ENCODE measurements around the gene CEACAM4. TPM values are rescaled to one million over a fixed set of nuclear protein-coding genes. Genes with fewer than 3 reads are reported as not detected.

The CEACAM4 gene
- total RNA-seq, 6 donors from 2014 or later: 1.7 to 8.6 (median 5.0) TPM

- no peak for DNase-seq
- Histone ChIP-seq H3K27ac (peak overlapping the region in 3 of 4 donors; percentile 61 to 83 (median 81)), H3K36me3 (no peaks in the 10 kb centered on the region), H3K9me3 (peaks cover 0 to 11% (median 1%) of the 10 kb centered on the region in 4 donors), H3K27me3 (no peaks in the 10 kb centered on the region), H3K4me1 (peaks cover 0 to 8% (median 1%) of the 10 kb centered on the region in 4 donors), H3K4me3 (peak overlapping the region in 2 of 4 donors; percentile 35 to 42)
- 31 to 45% methylated on average over 3 of the region's 3 CpGs for WGBS, 2 donors
- TF ChIP-seq CTCF (IDR thresholded peaks at IDR 0.05) (no peak), POLR2A (IDR thresholded peaks at IDR 0.05) (no peak), EP300 (IDR thresholded peaks at IDR 0.05) (no peak), POLR2AphosphoS5 (IDR thresholded peaks at IDR 0.05) (no peak)
- ATAC-seq (ENCODE audit: low FRiP score in 2 of 2): no peak
Observed at GRCh38 chr19:41626278-41626677, 596 bp downstream of the CEACAM4 start.

- Histone ChIP-seq H3K4me3 (peak overlapping the region in 1 of 4 donors; percentile 42), H3K9me3 (no peaks in the 10 kb centered on the region), H3K27me3 (no peaks in the 10 kb centered on the region), H3K27ac (peak overlapping the region; percentile 11 to 83 (median 60)), H3K36me3 (no peaks in the 10 kb centered on the region), H3K4me1 (peaks cover 0 to 8% (median 3%) of the 10 kb centered on the region in 4 donors)
- TF ChIP-seq POLR2AphosphoS5 (IDR thresholded peaks at IDR 0.05) (no peak), EP300 (IDR thresholded peaks at IDR 0.05) (no peak), POLR2A (IDR thresholded peaks at IDR 0.05) (no peak), CTCF (IDR thresholded peaks at IDR 0.05) (no peak)
- no peak for DNase-seq
- 52% methylated on average over 4 of the region's 4 CpGs; no CpG with 5 or more reads in 1 of the 2 donors for WGBS, 2 donors
- no peak for ATAC-seq (ENCODE audit: low FRiP score in 2 of 2)
Observed at GRCh38 chr19:41624937-41625336, 1.9 kb downstream of the CEACAM4 start.

GRCh38 chr19:41624515-41624914 is 2.4 kb downstream of the CEACAM4 start:
- ATAC-seq (ENCODE audit: low FRiP score in 2 of 2) (no peak), DNase-seq (no peak)
- Histone ChIP-seq H3K4me1 (peaks cover 0 to 8% (median 3%) of the 10 kb centered on the region in 4 donors), H3K9me3 (no peaks in the 10 kb centered on the region), H3K36me3 (no peaks in the 10 kb centered on the region), H3K4me3 (peak overlapping the region in 1 of 4 donors; percentile 42), H3K27me3 (no peaks in the 10 kb centered on the region), H3K27ac (peak overlapping the region; percentile 22 to 83 (median 60))
- WGBS, 2 donors: 72 to 75% methylated on average over 6 to 7 of the region's 7 CpGs
- no peak for TF ChIP-seq POLR2A (IDR thresholded peaks at IDR 0.05)
- TF ChIP-seq POLR2AphosphoS5 (IDR thresholded peaks at IDR 0.05): no peak
- no peak for TF ChIP-seq EP300 (IDR thresholded peaks at IDR 0.05)
- TF ChIP-seq CTCF (IDR thresholded peaks at IDR 0.05): no peak

GRCh38 chr19:41623360-41623759 is 3.5 kb downstream of the CEACAM4 start:
- H3K27me3 ChIP-seq: no peaks in the 10 kb centered on the region
- peak in 1 of 2 donors; percentile 57 for DNase-seq
- peak overlapping the region; percentile 38 to 83 (median 72) for H3K27ac ChIP-seq
- H3K4me3 ChIP-seq: peak overlapping the region in 1 of 4 donors; percentile 42
- no peaks in the 10 kb centered on the region for H3K36me3 ChIP-seq
- no peaks in the 10 kb centered on the region for H3K9me3 ChIP-seq
- peaks cover 0 to 8% (median 3%) of the 10 kb centered on the region in 4 donors for H3K4me1 ChIP-seq
- no peak for ATAC-seq (ENCODE audit: low FRiP score in 2 of 2)
- TF ChIP-seq CTCF (IDR thresholded peaks at IDR 0.05) (no peak), POLR2A (IDR thresholded peaks at IDR 0.05) (no peak), EP300 (IDR thresholded peaks at IDR 0.05) (no peak), POLR2AphosphoS5 (IDR thresholded peaks at IDR 0.05) (no peak)
- WGBS, 2 donors: 34 to 62% methylated on average over 4 of the region's 4 CpGs

GRCh38 chr19:41621654-41622053 is 5.2 kb downstream of the CEACAM4 start:
- Histone ChIP-seq H3K4me3 (no peak overlapping the region), H3K36me3 (no peaks in the 10 kb centered on the region), H3K4me1 (peaks cover 0 to 4% (median 1%) of the 10 kb centered on the region in 4 donors), H3K27me3 (no peaks in the 10 kb centered on the region), H3K9me3 (no peaks in the 10 kb centered on the region), H3K27ac (peak overlapping the region; percentile 18 to 64 (median 58))
- DNase-seq (peak in 1 of 2 donors; percentile 54), ATAC-seq (ENCODE audit: low FRiP score in 2 of 2) (peak; percentile 1 to 43)
- no peak for TF ChIP-seq EP300 (IDR thresholded peaks at IDR 0.05)
- TF ChIP-seq POLR2A (IDR thresholded peaks at IDR 0.05): peak in 1 of 4 donors; percentile 6
- WGBS, 2 donors: 32 to 48% methylated on average over 6 to 7 of the region's 7 CpGs

Data from upper lobe of left lung (tissue), 6 donors.